GM20000 (cell line): ENCODE data around the gene SEC14L3.

Experiments
- DNase-seq: peaks from one replicate; pipeline ENCODE4 v3.0.0; 2012; ENCODE audit warnings: low spot score
- CTCF ChIP-seq: IDR thresholded peaks from 2 replicates; pipeline ENCODE4 v1.5.1; 2012; ENCODE audit warnings: mild to moderate bottlenecking, control low read depth; ENCODE audit errors: extremely low read depth, missing control alignments

SEC14L3 gene

DNA sequence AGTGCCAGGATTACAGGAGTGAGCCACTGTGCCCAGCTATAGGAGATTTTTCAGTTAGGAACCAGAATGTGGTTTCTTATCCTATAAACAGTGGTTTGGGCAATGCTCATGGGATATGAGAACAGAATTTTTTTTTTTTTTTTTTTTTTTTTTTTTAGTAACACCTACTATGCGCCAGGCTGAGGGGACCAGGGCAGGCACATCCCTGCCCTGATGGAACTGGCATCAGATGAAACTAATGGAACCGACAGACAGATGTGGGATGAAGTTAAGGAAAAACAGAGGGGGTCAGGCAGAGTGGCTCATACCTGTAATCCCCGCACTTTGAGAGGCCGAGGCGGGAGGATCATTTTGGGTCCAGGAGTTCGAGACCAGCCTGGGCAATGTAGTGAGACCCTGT lies 28.8 kb upstream of the SEC14L3 start:
- TF ChIP-seq CTCF, result no peak
- no peak for DNase-seq

- no peak for TF ChIP-seq CTCF
- no peak for DNase-seq
Observed at GRCh38 chr22:30497466-30498150, 25.8 kb upstream of the SEC14L3 start.

DNA sequence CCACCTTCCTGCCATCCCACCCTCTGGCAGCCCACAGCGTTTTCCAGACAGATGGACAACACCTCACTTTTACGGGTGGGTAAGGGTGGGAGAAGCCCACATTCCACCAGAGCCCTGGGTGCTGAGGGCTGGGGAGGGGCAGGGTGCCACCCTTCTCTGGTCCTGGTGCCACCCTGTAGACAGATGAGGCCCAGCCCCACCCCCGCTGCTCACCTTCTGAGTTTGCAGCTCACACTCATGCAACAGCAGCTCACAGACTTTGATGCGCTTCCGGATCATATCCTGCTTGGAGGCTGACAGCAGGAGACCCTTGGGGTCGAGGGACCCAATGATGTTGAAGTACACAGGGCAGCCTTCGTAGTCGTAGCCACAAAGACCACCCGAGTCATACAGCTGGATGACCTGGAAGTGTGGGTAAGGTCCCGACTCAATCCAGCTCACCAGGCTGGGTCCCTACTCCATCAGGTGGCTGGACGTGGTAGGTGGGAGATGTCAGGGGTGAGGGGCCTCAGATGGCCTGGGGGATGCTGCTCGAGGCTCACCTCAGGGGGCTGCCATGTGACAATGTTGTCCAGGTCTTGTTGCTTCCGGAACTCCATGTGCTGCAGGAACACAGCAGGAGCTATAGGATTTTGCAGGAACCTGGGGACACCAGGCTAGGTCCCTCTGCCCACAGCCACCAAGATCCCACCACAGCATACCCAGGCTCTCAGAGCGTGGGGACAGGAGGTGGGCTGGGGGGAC lies 23.4 kb upstream of the SEC14L3 start:
- no peak for DNase-seq
- no peak for TF ChIP-seq CTCF

GRCh38 chr22:30492144-30492543 lies 20.3 kb upstream of the SEC14L3 start:
- DNase-seq, result no peak
- TF ChIP-seq CTCF, result no peak

DNA sequence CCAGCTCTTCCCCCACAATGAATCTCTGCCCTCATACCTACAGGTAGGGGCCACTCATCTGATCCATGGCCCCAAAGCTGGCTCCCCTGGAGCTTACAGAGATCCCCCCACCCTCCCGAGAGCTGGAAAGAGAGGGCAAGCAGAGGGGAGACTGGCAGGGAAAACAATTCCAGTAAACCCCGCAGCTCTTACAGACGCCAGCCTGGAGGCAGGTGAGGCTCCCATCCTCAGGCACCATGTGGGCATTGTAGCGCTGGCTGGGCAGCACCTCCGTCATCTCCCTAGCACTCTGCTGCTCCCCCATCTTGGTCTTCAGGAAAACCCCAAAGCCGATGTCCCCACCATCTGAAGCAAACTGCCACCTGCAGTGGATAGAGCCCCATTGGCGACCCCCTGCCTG lies 19.6 kb upstream of the SEC14L3 start:
- DNase-seq, result no peak
- no peak for TF ChIP-seq CTCF

DNA sequence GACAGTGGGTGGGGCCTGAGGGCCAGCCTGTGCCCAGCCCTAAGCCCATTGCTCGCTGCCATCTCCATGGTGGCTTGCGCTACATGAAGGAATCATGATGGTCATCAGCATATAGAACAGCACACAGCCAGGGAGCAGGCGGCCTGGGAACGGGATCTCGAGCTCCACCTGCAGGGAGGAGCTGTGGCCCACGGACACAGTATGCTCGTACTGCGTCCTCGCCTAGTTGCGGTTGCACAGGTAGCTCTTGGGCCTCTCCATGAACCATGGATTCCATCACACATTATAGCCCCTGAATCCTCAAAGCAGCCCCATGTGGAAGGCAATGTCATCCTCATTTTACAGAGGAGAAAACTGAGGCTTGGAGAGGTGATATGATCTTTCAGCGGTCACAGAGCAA lies 18.6 kb upstream of the SEC14L3 start:
- no peak for TF ChIP-seq CTCF

DNA sequence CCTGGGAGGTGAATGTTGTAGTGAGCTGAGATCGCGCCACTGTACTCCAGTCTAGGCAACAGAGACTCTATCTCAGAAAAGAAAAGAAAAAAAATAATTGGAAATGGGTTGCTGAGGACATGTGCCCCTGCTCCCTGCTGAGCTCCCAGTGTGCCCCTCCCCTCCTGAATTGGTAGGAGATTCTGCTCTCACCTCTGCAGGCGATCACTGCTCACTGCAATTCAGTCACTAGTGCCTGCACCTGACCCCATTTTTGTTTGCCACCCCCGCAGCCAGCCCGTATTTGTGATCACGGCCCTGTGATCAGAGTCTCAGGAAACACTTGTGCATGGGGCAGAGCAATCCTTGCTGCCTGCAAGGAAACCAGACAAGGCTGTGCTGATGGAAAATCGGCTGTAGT lies 16.3 kb upstream of the SEC14L3 start:
- DNase-seq, result no peak
- no peak for TF ChIP-seq CTCF

More for the DNA sequence above, 18.6 kb upstream of the SEC14L3 start:
- no peak for DNase-seq
